SK-MEL-5 (cell line): Measurements from ENCODE around the gene MYO18B. TPM values are rescaled to one million over a fixed set of nuclear protein-coding genes. Genes with fewer than 3 reads are reported as not detected.

Source experiments
- DNase-seq: peaks from one replicate; pipeline ENCODE4 v3.0.0-alpha.2; 2016; ENCODE audit warnings: low read depth, low spot score
- in situ Hi-C: cut with HindIII; loops from 2 replicates; pipeline ENCODE4 v1.10.0; 2016; ENCODE audit warnings: low sequenced_read_pairs, high pct_unique_total_duplicates, low pct_unique_long_range_greater_than_20kb
- total RNA-seq: library from RNA; depleted of rRNA; stranded (reverse); fragments of >200 nt; shearing (Covaris generic); gene quantifications from 2 replicates; pipeline ENCODE4 v1.2.3, GENCODE V29; 2014

The MYO18B gene
- total RNA-seq, 1 experiment from 2014 or later = not detected

- in situ Hi-C loops = no loop called here
- no peak for DNase-seq
Measured at GRCh38 chr22:25797498-25798290, 55.7 kb downstream of the MYO18B start.

- DNase-seq = no peak
- in situ Hi-C loops = no loop called here
Measured at GRCh38 chr22:25800766-25801165, 58.8 kb downstream of the MYO18B start.

GRCh38 chr22:25802018-25802417, 60.0 kb downstream of the MYO18B start:
- DNase-seq = no peak
- in situ Hi-C loops = no loop called here

GRCh38 chr22:25804676-25805075, 62.7 kb downstream of the MYO18B start:
- DNase-seq = no peak
- in situ Hi-C loops = no loop called here

- DNase-seq = no peak
- in situ Hi-C loops = no loop called here
Measured at GRCh38 chr22:25806579-25806978, 64.6 kb downstream of the MYO18B start.

- in situ Hi-C loops = no loop called here
- DNase-seq = no peak
Measured at GRCh38 chr22:25814685-25815084, 72.7 kb downstream of the MYO18B start.

- in situ Hi-C loops = no loop called here
- no peak for DNase-seq
Measured at GRCh38 chr22:25815561-25815960, 73.6 kb downstream of the MYO18B start.

GRCh38 chr22:25816522-25817059, 74.6 kb downstream of the MYO18B start:
- in situ Hi-C loops = no loop called here
- DNase-seq = no peak

- in situ Hi-C loops = no loop called here
- no peak for DNase-seq
Measured at GRCh38 chr22:25817092-25817943, 75.3 kb downstream of the MYO18B start.

GRCh38 chr22:25818541-25818940, 76.6 kb downstream of the MYO18B start:
- DNase-seq = no peak
- in situ Hi-C loops = no loop called here

GRCh38 chr22:25822344-25822743, 80.4 kb downstream of the MYO18B start:
- in situ Hi-C loops = no loop called here
- DNase-seq = no peak

- no peak for DNase-seq
- in situ Hi-C loops = no loop called here
Measured at GRCh38 chr22:25823276-25823675, 81.3 kb downstream of the MYO18B start.

GRCh38 chr22:25824828-25825423, 82.9 kb downstream of the MYO18B start:
- in situ Hi-C loops = no loop called here
- DNase-seq = no peak

- no peak for DNase-seq
- in situ Hi-C loops = no loop called here
Measured at GRCh38 chr22:25827415-25827814, 85.4 kb downstream of the MYO18B start.

GRCh38 chr22:25828422-25828821, 86.4 kb downstream of the MYO18B start:
- no peak for DNase-seq
- in situ Hi-C loops = no loop called here

GRCh38 chr22:25829237-25829636, 87.2 kb downstream of the MYO18B start:
- no peak for DNase-seq
- in situ Hi-C loops = no loop called here

GRCh38 chr22:25829808-25830777, 88.1 kb downstream of the MYO18B start:
- DNase-seq = no peak
- in situ Hi-C loops = no loop called here
